Neutrophil (primary cell): Measurements from ENCODE around the gene SEL1L2.

Experiments
- H3K27ac ChIP-seq: fragments of 200-600 bp; sonication (generic); 2 replicates; pipeline ENCODE4 v1.5.1; 2016; ENCODE audit warnings: mild to moderate bottlenecking, moderate library complexity
- H3K27me3 ChIP-seq: fragments of 200-600 bp; sonication (generic); 2 replicates; pipeline ENCODE4 v1.6.0; 2016; ENCODE audit warnings: mild to moderate bottlenecking
- H3K36me3 ChIP-seq: fragments of 200-600 bp; sonication (generic); 2 replicates; pipeline ENCODE4 v1.5.1; 2017
- H3K4me1 ChIP-seq, 2 experiments: fragments of 200-600 bp in 1 of 2; sonication (generic) in 1 of 2; 1 replicate in 1 of 2; 2 replicates in 1 of 2; pipeline versions ENCODE4 v1.5.1 to v1.6.1; 2013 to 2016; ENCODE audit warnings: low read depth in 1 of 2, low read length in 1 of 2, mild to moderate bottlenecking in 1 of 2, moderate library complexity in 1 of 2; ENCODE audit not compliant: control insufficient read depth in 1 of 2, insufficient read depth in 1 of 2
- H3K4me3 ChIP-seq, 2 experiments: fragments of 200-600 bp in 1 of 2; sonication (generic) in 1 of 2; 1 replicate in 1 of 2; 2 replicates in 1 of 2; pipeline ENCODE4 v1.5.1; 2013 to 2016; ENCODE audit warnings: low read depth in 1 of 2, low read length in 1 of 2, mild to moderate bottlenecking in 1 of 2, moderate library complexity in 1 of 2
- H3K9me3 ChIP-seq: fragments of 200-600 bp; sonication (generic); 2 replicates; pipeline ENCODE4 v1.5.1; 2016
- CTCF ChIP-seq: fragments of 200-600 bp; sonication (generic); IDR thresholded peaks from 2 replicates; pipeline ENCODE4 v1.5.1; 2016; ENCODE audit warnings: antibody characterized with exemption

The SEL1L2 gene

GRCh38 chr20:13941031-13941430 lies 49.4 kb downstream of the SEL1L2 start:
- Histone ChIP-seq H3K4me1 (no peaks in the 10 kb centered on the region), H3K9me3 (no peaks in the 10 kb centered on the region)
- TF ChIP-seq CTCF = no peak

GRCh38 chr20:13936781-13937576 lies 53.4 kb downstream of the SEL1L2 start:
- Histone ChIP-seq H3K36me3 (no peaks in the 10 kb centered on the region), H3K27ac (no peak overlapping the region), H3K4me3 (no peak overlapping the region), H3K4me1 (no peaks in the 10 kb centered on the region), H3K9me3 (no peaks in the 10 kb centered on the region), H3K27me3 (no peaks in the 10 kb centered on the region)
- no peak for TF ChIP-seq CTCF

More at GRCh38 chr20:13941031-13941430, 49.4 kb downstream of the SEL1L2 start:
- H3K27ac ChIP-seq = no peak overlapping the region
- peaks cover 3% of the 10 kb centered on the region for H3K27me3 ChIP-seq
- H3K36me3 ChIP-seq = no peaks in the 10 kb centered on the region
- H3K4me3 ChIP-seq = no peak overlapping the region

GRCh38 chr20:13934992-13935894 lies 55.2 kb downstream of the SEL1L2 start:
- Histone ChIP-seq H3K27ac (no peak overlapping the region), H3K9me3 (no peaks in the 10 kb centered on the region), H3K36me3 (no peaks in the 10 kb centered on the region), H3K4me3 (no peak overlapping the region), H3K27me3 (no peaks in the 10 kb centered on the region), H3K4me1 (no peaks in the 10 kb centered on the region)
- no peak for TF ChIP-seq CTCF

GRCh38 chr20:13930281-13930680 lies 60.1 kb downstream of the SEL1L2 start:
- no peaks in the 10 kb centered on the region for H3K9me3 ChIP-seq
- TF ChIP-seq CTCF = no peak
- H3K36me3 ChIP-seq = no peaks in the 10 kb centered on the region
- H3K27me3 ChIP-seq = no peaks in the 10 kb centered on the region
- H3K4me3 ChIP-seq = no peak overlapping the region
- no peaks in the 10 kb centered on the region for H3K4me1 ChIP-seq
- H3K27ac ChIP-seq = no peak overlapping the region

GRCh38 chr20:13929836-13930235 lies 60.6 kb downstream of the SEL1L2 start:
- no peak for TF ChIP-seq CTCF
- H3K36me3 ChIP-seq = no peaks in the 10 kb centered on the region
- no peaks in the 10 kb centered on the region for H3K9me3 ChIP-seq
- no peaks in the 10 kb centered on the region for H3K4me1 ChIP-seq
- no peak overlapping the region for H3K27ac ChIP-seq
- no peak overlapping the region for H3K4me3 ChIP-seq
- no peaks in the 10 kb centered on the region for H3K27me3 ChIP-seq
